WTC11 (cell line): ENCODE data around the gene ARIH1.

Experiments used
- CREB1 ChIP-seq: sonication (generic); formaldehyde crosslinking; IDR thresholded peaks from 2 replicates; pipeline ENCODE4 v1.8.0; 2023; ENCODE audit warnings: mild to moderate bottlenecking, missing genetic modification reagents
- ELF4 ChIP-seq: sonication (generic); formaldehyde crosslinking; IDR thresholded peaks from 2 replicates; pipeline ENCODE4 v1.8.1; 2022; ENCODE audit warnings: low read depth, mild to moderate bottlenecking, moderate library complexity, missing genetic modification reagents
- KAT7 ChIP-seq: sonication (generic); formaldehyde crosslinking; IDR thresholded peaks from 2 replicates; pipeline ENCODE4 v1.8.1; 2023; ENCODE audit warnings: missing genetic modification reagents, mild to moderate bottlenecking, borderline replicate concordance
- ZNF416 ChIP-seq: fragments of 250-450 bp; sonication (Bioruptor Pico); IDR thresholded peaks from 2 replicates; pipeline ENCODE4 v1.9.0; 2021; ENCODE audit warnings: mild to moderate bottlenecking, inconsistent platforms
- TF ChIP-seq, protein P1 (sequence below): fragments of 200-600 bp; IDR thresholded peaks from 2 replicates; pipeline ENCODE4 v1.8.0; 2022; ENCODE audit warnings: antibody characterized with exemption
- TF ChIP-seq, protein P2 (sequence below): sonication (generic); formaldehyde crosslinking; IDR thresholded peaks from 2 replicates; pipeline ENCODE4 v1.8.0; 2022; ENCODE audit warnings: mild to moderate bottlenecking, missing genetic modification reagents

DNA sequence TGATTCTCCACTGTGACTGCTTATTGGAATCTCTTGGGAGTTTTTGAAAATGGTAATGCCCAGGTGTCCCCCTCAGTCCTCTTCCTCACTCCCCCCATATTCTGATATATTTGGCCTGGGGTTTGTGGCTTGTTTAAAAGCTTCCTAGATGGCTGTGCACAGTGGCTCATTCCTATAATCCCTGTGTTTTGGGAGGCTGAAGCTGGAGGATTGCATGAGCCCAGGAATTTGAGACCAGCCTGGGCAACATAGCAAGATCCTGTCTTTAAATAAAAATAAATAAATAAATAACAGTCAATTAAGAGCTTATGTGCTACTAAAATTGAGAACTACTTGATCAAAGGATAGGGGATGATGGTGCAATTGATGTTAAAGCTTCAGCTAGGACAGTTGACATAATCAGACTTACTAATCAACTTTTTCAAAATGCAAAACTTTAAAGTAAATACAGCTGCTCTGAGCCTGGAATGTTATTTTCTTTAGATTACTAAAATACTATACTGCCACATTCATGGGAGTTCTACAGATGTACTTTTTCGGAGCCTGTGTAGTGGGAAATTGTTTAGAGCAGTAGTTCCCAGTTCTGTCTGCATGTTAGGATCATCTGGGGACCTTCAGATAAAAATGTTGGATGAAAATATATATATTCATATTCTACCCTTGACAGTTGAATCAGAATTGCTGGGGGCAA, 33.4 kb downstream of the ARIH1 start:
- TF ChIP-seq ZNF416 (CRISPR knock-in tag), result no peak
- TF ChIP-seq, protein P1, sequence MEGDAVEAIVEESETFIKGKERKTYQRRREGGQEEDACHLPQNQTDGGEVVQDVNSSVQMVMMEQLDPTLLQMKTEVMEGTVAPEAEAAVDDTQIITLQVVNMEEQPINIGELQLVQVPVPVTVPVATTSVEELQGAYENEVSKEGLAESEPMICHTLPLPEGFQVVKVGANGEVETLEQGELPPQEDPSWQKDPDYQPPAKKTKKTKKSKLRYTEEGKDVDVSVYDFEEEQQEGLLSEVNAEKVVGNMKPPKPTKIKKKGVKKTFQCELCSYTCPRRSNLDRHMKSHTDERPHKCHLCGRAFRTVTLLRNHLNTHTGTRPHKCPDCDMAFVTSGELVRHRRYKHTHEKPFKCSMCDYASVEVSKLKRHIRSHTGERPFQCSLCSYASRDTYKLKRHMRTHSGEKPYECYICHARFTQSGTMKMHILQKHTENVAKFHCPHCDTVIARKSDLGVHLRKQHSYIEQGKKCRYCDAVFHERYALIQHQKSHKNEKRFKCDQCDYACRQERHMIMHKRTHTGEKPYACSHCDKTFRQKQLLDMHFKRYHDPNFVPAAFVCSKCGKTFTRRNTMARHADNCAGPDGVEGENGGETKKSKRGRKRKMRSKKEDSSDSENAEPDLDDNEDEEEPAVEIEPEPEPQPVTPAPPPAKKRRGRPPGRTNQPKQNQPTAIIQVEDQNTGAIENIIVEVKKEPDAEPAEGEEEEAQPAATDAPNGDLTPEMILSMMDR, result no peak
- TF ChIP-seq ELF4, result no peak
- TF ChIP-seq CREB1 (CRISPR knock-in tag), result no peak
- TF ChIP-seq KAT7 (CRISPR knock-in tag), result no peak
- TF ChIP-seq, protein P2, sequence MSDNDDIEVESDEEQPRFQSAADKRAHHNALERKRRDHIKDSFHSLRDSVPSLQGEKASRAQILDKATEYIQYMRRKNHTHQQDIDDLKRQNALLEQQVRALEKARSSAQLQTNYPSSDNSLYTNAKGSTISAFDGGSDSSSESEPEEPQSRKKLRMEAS (CRISPR knock-in tag), result no peak
